ENCODE measurements around the gene IBTK. TPM values are rescaled to one million over a fixed set of nuclear protein-coding genes. Genes with fewer than 3 reads are reported as not detected.
"Not testable (repeated sequence)": the region's sequence is repeated elsewhere in the genome, so short reads cannot be mapped to it uniquely, and the experiment has no call there.

IBTK gene
- total RNA-seq, 1 experiment from 2014 or later, result 47.0 TPM

DNA sequence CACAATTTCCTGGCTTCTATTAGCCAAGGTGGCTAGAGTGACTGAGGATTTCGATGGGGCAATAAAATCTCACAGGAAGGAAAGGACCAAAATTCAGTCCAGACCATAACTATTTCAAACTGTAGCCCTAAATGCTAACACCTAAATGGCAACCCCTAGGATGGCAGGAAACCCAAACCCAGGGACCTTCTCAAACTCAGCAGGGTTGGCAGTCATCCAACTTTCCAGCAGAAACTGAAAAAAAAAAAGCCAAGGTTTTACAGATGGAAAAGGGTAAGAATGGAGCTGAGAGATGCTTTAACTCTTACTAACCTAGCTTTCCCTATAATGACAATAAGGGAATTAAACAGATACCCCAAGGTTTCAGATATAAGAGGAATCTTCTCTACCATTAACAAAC is 10.5 kb downstream of the IBTK start:
- H3K27ac ChIP-seq, result no peak overlapping the region
- H3K9me3 ChIP-seq (replicated peaks), result peaks cover 3% of the 10 kb centered on the region; the same call in 1 of the 2 replicates
- no peak overlapping the region for H3K4me3 ChIP-seq
- DNase-seq (ENCODE audit: low read depth in 1 of 2, low spot score in 2 of 2), result no peak
- H3K4me1 ChIP-seq (replicated peaks), result no peaks in the 10 kb centered on the region
- H3K27me3 ChIP-seq (replicated peaks), result no peaks in the 10 kb centered on the region
- peaks cover 67% of the 10 kb centered on the region for H3K36me3 ChIP-seq

DNA sequence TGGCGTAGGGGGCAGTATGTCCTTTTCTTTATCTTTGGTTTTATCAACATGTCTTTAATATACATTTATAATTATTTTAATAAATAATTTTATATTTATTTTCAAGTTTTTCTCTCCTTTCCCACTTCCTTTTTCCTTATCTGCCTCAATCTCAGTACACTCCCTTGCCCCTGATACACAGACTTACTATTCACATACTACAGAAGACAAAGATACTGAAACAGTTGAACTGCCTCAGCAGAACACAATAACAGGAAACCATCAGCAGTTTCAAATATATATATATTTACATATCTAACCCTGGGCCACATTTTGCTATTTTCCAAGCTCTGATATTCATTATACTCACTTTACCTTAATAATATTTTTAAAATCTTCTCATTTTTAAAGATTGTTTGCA is 19.8 kb downstream of the IBTK start:
- no peak for DNase-seq (ENCODE audit: low read depth in 1 of 2, low spot score in 2 of 2)
- Histone ChIP-seq H3K27ac (no peak overlapping the region), H3K4me3 (no peak overlapping the region), H3K9me3 (replicated peaks) (no peaks in the 10 kb centered on the region), H3K36me3 (peaks cover 61% of the 10 kb centered on the region), H3K4me1 (replicated peaks) (no peaks in the 10 kb centered on the region), H3K27me3 (replicated peaks) (no peaks in the 10 kb centered on the region)

DNA sequence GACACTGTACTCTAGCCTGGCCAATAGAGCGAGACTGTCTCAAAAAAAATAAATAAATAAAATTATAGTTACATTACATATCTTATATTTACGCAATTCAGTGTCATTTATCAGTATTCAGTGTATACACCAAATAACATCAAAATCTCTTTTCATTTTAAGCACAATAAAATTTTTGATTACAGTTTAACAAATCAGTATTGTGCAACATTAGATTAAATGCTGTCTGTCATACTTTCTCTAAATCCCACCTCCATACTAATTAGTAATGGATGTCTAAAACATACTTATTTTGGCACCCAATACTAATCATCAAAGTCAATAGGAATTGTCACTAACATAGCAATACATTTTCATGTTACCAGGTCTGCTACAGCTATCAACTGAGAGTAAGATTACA is 27.4 kb downstream of the IBTK start:
- peaks cover 75% of the 10 kb centered on the region for H3K36me3 ChIP-seq
- H3K4me3 ChIP-seq, result no peak overlapping the region
- H3K27ac ChIP-seq, result no peak overlapping the region
- DNase-seq (ENCODE audit: low read depth in 1 of 2, low spot score in 2 of 2), result no peak
- no peaks in the 10 kb centered on the region for H3K27me3 ChIP-seq (replicated peaks)
- H3K4me1 ChIP-seq (replicated peaks), result no peaks in the 10 kb centered on the region
- no peaks in the 10 kb centered on the region for H3K9me3 ChIP-seq (replicated peaks)

DNA sequence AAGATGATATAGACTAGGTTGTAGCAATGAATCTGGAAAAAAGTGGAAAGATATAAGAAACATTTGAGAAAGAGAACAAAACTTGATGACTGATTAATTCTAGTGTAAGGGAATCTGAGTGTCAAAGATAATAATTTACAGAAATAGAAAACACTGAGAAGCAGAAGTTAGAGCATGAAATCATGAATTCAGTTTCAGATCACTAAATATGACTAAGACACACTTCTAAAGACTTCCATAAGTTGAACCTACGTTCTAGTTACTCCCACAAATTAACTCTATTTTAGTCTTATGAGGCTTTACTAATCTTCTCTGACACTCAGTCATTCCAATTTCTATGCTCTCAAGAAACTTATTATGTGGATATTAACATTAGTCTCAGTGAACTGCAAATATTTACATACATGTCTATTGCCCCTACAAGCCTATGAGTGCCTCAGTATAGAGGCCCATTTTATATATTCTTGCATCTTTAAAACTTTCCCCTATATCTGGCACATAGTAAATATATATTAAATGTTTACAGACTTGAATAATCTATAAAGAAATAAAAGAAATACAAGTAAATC is 30.4 kb downstream of the IBTK start:
- H3K36me3 ChIP-seq, result peaks cover 73% of the 10 kb centered on the region
- DNase-seq (ENCODE audit: low read depth in 1 of 2, low spot score in 2 of 2), result no peak
- H3K9me3 ChIP-seq (replicated peaks), result no peaks in the 10 kb centered on the region

DNA sequence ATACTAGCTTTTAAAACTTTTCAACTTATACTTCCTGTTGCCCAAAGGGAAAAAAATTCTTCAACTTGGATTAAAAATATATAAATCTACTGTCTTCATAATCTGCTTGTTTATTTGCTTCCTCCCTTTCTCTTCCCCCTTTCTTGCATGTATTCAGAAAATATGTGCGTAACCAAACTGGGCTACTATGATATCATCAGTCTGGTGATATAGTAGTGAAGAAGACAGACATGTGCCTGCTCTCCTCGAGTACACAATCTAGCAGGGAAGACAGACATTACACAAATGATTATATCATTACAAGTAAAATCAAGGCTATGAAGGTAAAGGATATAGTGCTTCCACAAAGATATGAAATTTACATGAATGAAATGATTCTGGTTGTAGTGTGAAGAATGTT is 31.0 kb downstream of the IBTK start:
- H3K36me3 ChIP-seq, result peaks cover 68% of the 10 kb centered on the region
- H3K27ac ChIP-seq, result no peak overlapping the region
- H3K27me3 ChIP-seq (replicated peaks), result no peaks in the 10 kb centered on the region
- DNase-seq (ENCODE audit: low read depth in 1 of 2, low spot score in 2 of 2), result no peak
- H3K9me3 ChIP-seq (replicated peaks), result no peaks in the 10 kb centered on the region
- no peaks in the 10 kb centered on the region for H3K4me1 ChIP-seq (replicated peaks)
- no peak overlapping the region for H3K4me3 ChIP-seq

More for the DNA sequence above, 30.4 kb downstream of the IBTK start:
- no peak overlapping the region for H3K27ac ChIP-seq
- H3K4me1 ChIP-seq (replicated peaks), result no peaks in the 10 kb centered on the region
- H3K4me3 ChIP-seq, result no peak overlapping the region
- no peaks in the 10 kb centered on the region for H3K27me3 ChIP-seq (replicated peaks)

DNA sequence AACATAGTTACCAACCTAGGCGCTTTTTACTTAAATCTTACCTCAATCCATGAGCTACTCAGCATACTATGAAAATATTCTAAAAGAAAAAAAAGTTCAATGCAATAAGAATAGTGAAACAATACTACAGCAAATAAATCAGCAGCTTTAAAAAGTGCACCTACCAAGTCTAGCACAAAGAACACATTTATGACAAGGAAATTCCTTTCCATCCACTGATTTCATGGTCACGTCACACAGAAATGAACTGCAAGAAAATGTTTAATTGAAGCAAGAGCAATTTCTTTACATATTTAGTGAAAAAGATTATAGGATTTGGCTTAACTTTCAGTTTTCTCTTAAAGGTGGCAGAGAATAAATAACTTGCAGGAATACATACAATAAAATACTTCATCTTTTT is 36.2 kb downstream of the IBTK start:
- Histone ChIP-seq H3K4me1 (replicated peaks) (no peaks in the 10 kb centered on the region), H3K9me3 (replicated peaks) (no peaks in the 10 kb centered on the region), H3K27ac (0 out of 2 replicates have a peak overlapping the region, but pooled peaks have one; percentile 4), H3K27me3 (replicated peaks) (no peaks in the 10 kb centered on the region), H3K4me3 (no peak overlapping the region), H3K36me3 (peaks cover 52% of the 10 kb centered on the region)
- DNase-seq (ENCODE audit: low read depth in 1 of 2, low spot score in 2 of 2), result no peak

DNA sequence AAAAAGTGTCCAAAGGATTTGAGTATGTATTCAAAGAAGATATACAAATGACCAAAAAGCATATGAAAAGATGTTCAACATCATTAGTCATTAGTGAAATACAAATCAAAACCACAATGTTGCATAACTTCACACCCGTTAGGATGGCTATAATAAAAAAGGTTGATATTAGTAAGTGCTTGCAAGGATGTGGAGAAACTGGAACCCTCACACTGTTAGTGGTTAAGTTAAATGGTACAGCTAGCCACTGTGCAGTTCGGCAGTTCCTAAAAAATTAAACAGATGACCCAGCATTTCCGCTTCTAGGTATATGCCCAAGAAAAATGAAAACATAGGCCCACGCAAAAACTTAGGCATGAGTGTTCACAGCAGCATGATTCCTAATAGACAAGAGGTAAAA is 38.6 kb downstream of the IBTK start:
- Histone ChIP-seq H3K4me1 (replicated peaks) (no peaks in the 10 kb centered on the region), H3K27ac (no peak overlapping the region), H3K4me3 (no peak overlapping the region), H3K27me3 (replicated peaks) (no peaks in the 10 kb centered on the region), H3K36me3 (peaks cover 42% of the 10 kb centered on the region), H3K9me3 (replicated peaks) (no peaks in the 10 kb centered on the region)
- no peak for DNase-seq (ENCODE audit: low read depth in 1 of 2, low spot score in 2 of 2)

DNA sequence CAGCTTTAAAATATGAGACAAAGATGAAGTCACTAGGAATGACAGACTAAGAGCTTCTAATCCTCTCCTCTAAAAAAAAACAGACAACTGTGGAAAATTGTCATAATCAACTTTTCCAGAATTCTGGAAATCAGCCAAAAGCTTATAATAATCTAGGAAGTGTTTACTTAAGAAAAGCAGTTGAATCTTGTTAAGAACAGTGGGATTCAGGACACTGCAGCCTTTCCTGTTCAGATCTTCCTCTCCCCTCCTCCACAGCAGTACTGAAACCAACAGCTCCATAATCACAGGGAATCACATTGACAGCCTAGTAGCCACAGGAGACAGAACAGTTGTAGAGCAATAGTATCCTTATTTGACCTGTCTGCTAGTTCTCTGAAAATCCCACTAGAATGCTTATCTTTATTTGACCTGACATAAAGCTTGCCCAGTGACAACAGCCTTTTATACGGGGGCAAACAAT is 41.6 kb downstream of the IBTK start:
- Histone ChIP-seq H3K36me3 (peaks cover 46% of the 10 kb centered on the region), H3K4me1 (replicated peaks) (no peaks in the 10 kb centered on the region), H3K27me3 (replicated peaks) (no peaks in the 10 kb centered on the region), H3K9me3 (replicated peaks) (no peaks in the 10 kb centered on the region), H3K27ac (no peak overlapping the region), H3K4me3 (no peak overlapping the region)
- DNase-seq (ENCODE audit: low read depth in 1 of 2, low spot score in 2 of 2), result no peak

DNA sequence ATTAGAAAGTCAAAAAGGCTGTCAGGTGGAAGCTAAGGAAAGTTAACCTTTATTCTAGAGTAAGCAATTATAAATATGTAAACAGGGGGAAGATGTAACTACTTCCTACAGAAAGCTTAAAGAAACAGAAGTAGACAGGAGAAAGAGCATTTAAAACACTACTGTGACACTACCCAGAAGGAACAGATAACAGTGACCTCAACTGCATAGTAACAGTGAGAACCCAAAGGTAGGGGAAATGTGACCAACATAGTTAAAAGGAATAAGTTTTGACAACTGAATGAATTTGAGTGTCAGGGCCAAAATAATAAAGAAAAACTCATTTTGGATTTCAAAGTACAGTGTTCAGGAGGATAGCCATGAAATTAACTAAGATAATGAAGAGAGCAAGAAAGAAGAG is 43.5 kb downstream of the IBTK start:
- no peak overlapping the region for H3K4me3 ChIP-seq
- peaks cover 54% of the 10 kb centered on the region for H3K36me3 ChIP-seq
- no peak overlapping the region for H3K27ac ChIP-seq
- H3K27me3 ChIP-seq (replicated peaks), result no peaks in the 10 kb centered on the region
- H3K9me3 ChIP-seq (replicated peaks), result no peaks in the 10 kb centered on the region
- H3K4me1 ChIP-seq (replicated peaks), result no peaks in the 10 kb centered on the region
- DNase-seq (ENCODE audit: low read depth in 1 of 2, low spot score in 2 of 2), result no peak

DNA sequence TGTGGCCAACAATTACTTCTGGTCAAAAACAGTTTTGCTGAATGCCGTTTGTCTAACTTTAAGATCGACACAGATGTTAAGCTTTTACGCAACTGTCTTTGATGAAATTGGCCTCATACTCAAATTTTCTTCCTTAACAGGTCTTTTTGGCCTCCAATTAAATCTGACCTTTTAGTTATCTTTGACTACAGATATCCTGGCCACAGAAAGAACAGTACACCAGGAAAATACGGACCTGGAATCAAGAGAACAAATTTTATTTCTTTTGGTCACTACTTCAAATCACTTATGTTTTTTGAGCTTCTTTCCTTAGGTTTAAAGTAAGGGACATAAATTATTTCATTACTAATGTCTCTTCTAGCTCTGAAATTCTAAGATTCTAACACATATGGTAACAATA is 49.8 kb downstream of the IBTK start:
- no peak overlapping the region for H3K4me3 ChIP-seq
- no peaks in the 10 kb centered on the region for H3K9me3 ChIP-seq (replicated peaks)
- no peak for DNase-seq (ENCODE audit: low read depth in 1 of 2, low spot score in 2 of 2)
- H3K27ac ChIP-seq, result no peak overlapping the region
- H3K36me3 ChIP-seq, result peaks cover 90% of the 10 kb centered on the region
- no peaks in the 10 kb centered on the region for H3K4me1 ChIP-seq (replicated peaks)
- H3K27me3 ChIP-seq (replicated peaks), result no peaks in the 10 kb centered on the region

DNA sequence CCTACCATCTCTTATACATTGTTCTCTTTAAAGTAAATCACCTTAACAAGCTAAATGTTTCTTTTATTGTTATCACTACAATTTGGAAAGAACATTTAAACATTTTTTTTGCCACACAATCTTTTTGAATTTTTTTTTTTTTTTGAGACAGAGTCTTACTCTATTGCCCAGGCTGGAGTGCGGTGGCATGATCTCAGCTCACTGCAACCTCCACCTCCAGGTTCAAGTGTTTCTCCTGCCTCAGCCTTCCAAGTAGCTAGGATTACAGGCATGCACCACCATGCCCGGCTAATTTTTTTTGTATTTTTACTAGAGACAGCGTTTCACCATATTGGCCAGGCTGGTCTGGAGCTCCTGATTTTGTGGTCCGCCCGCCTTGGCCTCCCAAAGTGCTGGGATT is 50.3 kb downstream of the IBTK start:
- not testable (repeated sequence) for H3K27ac ChIP-seq; H3K4me3 ChIP-seq; H3K27me3 ChIP-seq (replicated peaks); H3K4me1 ChIP-seq (replicated peaks); H3K9me3 ChIP-seq (replicated peaks); DNase-seq (ENCODE audit: low read depth in 1 of 2, low spot score in 2 of 2)
- H3K36me3 ChIP-seq, result peaks cover 87% of the 10 kb centered on the region

DNA sequence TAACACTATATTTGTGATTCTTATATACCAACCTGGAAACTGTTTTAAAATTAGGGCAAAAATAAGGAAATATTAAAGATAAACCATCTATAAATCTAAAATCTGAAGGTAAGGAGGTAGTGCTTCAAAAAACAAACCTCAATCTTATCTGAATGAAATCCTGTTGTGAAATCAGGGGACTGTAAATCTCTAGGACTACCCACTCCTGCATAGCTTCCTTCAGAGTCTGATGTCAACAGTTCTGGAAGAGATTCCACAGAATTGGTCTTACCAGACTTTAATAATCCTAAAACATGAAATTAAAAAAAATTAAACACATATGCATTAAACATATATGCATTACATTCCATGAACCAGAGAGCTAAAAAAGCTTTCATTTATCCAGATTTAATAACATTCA is 51.4 kb downstream of the IBTK start:
- DNase-seq (ENCODE audit: low read depth in 1 of 2, low spot score in 2 of 2), result no peak
- no peaks in the 10 kb centered on the region for H3K4me1 ChIP-seq (replicated peaks)
- H3K27me3 ChIP-seq (replicated peaks), result no peaks in the 10 kb centered on the region
- peaks cover 88% of the 10 kb centered on the region for H3K36me3 ChIP-seq
- no peak overlapping the region for H3K27ac ChIP-seq
- no peak overlapping the region for H3K4me3 ChIP-seq
- H3K9me3 ChIP-seq (replicated peaks), result no peaks in the 10 kb centered on the region

DNA sequence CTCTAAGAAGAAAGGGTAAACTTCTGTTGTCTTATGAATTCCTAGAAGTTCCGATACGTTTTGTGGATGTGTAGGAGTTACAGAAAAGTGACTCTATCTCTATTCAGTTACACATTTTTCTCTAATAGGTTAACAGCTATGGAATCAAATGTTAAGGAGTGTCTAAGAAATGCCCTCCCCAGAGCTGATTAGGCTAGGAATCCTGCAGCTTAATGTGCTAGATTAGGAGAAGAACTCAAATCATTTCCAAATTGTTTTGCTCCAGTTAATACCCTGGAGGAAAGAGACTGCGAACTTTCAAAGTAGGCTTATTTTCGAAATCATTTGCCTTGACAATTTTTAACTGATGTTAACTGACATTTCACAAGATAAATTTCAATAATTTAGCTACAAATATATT is 51.9 kb downstream of the IBTK start:
- DNase-seq (ENCODE audit: low read depth in 1 of 2, low spot score in 2 of 2), result no peak
- H3K27ac ChIP-seq, result no peak overlapping the region
- peaks cover 90% of the 10 kb centered on the region for H3K36me3 ChIP-seq
- no peaks in the 10 kb centered on the region for H3K4me1 ChIP-seq (replicated peaks)
- H3K4me3 ChIP-seq, result no peak overlapping the region
- no peaks in the 10 kb centered on the region for H3K27me3 ChIP-seq (replicated peaks)
- H3K9me3 ChIP-seq (replicated peaks), result no peaks in the 10 kb centered on the region

DNA sequence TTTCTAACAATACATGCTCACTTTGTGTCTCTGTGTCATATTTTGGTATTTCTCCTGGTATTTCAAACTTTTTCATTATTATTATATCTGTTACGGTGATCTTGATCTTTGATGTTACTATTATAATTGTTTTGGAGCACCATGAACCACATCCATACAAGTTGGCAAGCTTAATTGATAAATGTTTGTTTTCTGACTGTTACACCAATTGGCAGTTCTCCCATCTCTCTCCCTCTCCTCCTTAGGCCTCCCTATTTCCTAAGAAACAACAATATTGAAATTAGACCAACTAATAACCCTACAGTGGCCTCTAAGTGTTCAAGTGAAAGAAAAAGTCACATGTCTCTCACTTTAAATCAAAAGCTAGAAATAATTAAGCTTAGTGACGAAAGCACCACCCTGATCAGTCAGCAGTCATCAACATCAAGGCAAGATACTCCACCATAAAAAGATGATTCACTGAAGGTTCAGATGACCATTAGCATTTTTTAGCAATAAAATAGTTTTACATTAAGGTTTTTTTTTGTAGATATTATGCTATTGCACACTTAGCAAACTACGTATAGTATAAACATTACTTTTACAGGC is 61.5 kb downstream of the IBTK start:
- no peak for DNase-seq (ENCODE audit: low read depth in 1 of 2, low spot score in 2 of 2)

More for the DNA sequence above, 61.5 kb downstream of the IBTK start:
- Histone ChIP-seq H3K4me1 (replicated peaks) (no peaks in the 10 kb centered on the region; the same call in 1 of the 2 replicates), H3K27ac (no peak overlapping the region), H3K36me3 (peaks cover 62% of the 10 kb centered on the region), H3K9me3 (replicated peaks) (no peaks in the 10 kb centered on the region), H3K27me3 (replicated peaks) (no peaks in the 10 kb centered on the region), H3K4me3 (no peak overlapping the region)
